ENCODE results near the gene MRC2. TPM values are rescaled to one million over a fixed set of nuclear protein-coding genes. Genes with fewer than 3 reads are reported as not detected.

The MRC2 gene
- total and polyA plus RNA-seq, 9 of the 15 experiments (the other 6 are each of a cell fraction or from before 2014, with no cell fraction given) = 0.28 to 11.5 (median 6.6) TPM

- Histone ChIP-seq H3K4me1 (replicated peaks in 1 of 2; ENCODE audit: control insufficient read depth in 2 of 2, insufficient read depth in 2 of 2, low read length in 2 of 2) (no peaks in the 10 kb centered on the region; a peak in 2 of 5 replicates), H3K36me3 (ENCODE audit: control insufficient read depth, insufficient read depth, low read length) (no peaks in the 10 kb centered on the region), H3K9me1 (ENCODE audit: control insufficient read depth, insufficient read depth, low read length) (no peaks in the 10 kb centered on the region), H3K27ac (ENCODE audit: extremely low read depth, low read depth, low read length) (no peak overlapping the region), H3K4me3 (no peak overlapping the region), H3K9me3 (replicated peaks; ENCODE audit: control insufficient read depth, insufficient read depth, low read depth, low read length) (no peaks in the 10 kb centered on the region), H4K20me1 (replicated peaks; ENCODE audit: control insufficient read depth, insufficient read depth, low read length) (no peaks in the 10 kb centered on the region), H3K9ac (ENCODE audit: insufficient read depth in 1 of 2, low read depth in 2 of 2, low read length in 2 of 2) (no peak overlapping the region), H3K4me2 (ENCODE audit: insufficient read depth, low read length) (no peak overlapping the region), H2AFZ (ENCODE audit: low read depth, low read length) (no peak overlapping the region), H3K79me2 (ENCODE audit: control insufficient read depth, insufficient read depth, low read length) (no peaks in the 10 kb centered on the region), H3K27me3 (ENCODE audit: control insufficient read depth in 2 of 2, insufficient read depth in 2 of 2, low read length in 2 of 2) (peaks cover 13 to 41% of the 10 kb centered on the region in 2 experiments; a peak in 3 of 5 replicates)
- DNase-seq (ENCODE audit: extremely low read depth in 1 of 4, low spot score in 3 of 4) = no peak
- in situ Hi-C loops (cut with MboI) (loop anchor here (25.0 kb wide), 1 partner anchor 240 kb away; the partner anchor contains the start of gene TANC2), intact Hi-C loops (cut with micrococcal nuclease) (no loop called here)
- FAIRE-seq = no peak
- CTCF ChIA-PET (ENCODE audit: low intra/inter-chr PET ratio) = no interaction called here
- no peak for ATAC-seq
- POLR2A ChIA-PET = interaction anchor here (0.7 to 0.9 kb wide), 2 partner anchors 8 to 56 kb away, joined by 4 read pairs; no protein-coding TSS in a partner anchor
- WGBS (ENCODE audit: insufficient coverage, low coverage, missing lambda C conversion rate) = 0% methylated on average over 1 of the region's 1 CpG
- BruUV-seq (replicated peaks) = no TSS peak
- TF ChIP-seq SRF (CRISPR knock-in tag; IDR thresholded peaks at IDR 0.05) (no peak), RNF2 (IDR thresholded peaks at IDR 0.05) (no peak), DIDO1 (tag; IDR thresholded peaks at IDR 0.05; ENCODE audit: low read depth) (no peak), PCBP2 (IDR thresholded peaks at IDR 0.05; ENCODE audit: low read depth, low read length, poor library complexity, severe bottlenecking) (no peak), ELK1 (CRISPR knock-in tag; IDR thresholded peaks at IDR 0.05) (no peak), POLR2AphosphoS2 (IDR thresholded peaks at IDR 0.05; ENCODE audit: low read length) (no peak), FOXO4 (CRISPR knock-in tag; IDR thresholded peaks at IDR 0.05) (no peak), ZNF431 (CRISPR knock-in tag; IDR thresholded peaks at IDR 0.05) (no peak), MLLT1 (IDR thresholded peaks at IDR 0.05) (no peak), ZNF354B (CRISPR knock-in tag; IDR thresholded peaks at IDR 0.05) (no peak), NR3C1 (CRISPR knock-in tag; IDR thresholded peaks at IDR 0.05) (no peak), FOXK1 (CRISPR knock-in tag; IDR thresholded peaks at IDR 0.05; ENCODE audit: borderline replicate concordance) (no peak), ZNF263 (CRISPR knock-in tag; IDR thresholded peaks at IDR 0.05; ENCODE audit: borderline replicate concordance) (no peak), SMAD3 (CRISPR knock-in tag; conservative IDR thresholded peaks at IDR 0.05) (no peak), FOS (IDR thresholded peaks at IDR 0.05; ENCODE audit: extremely low read depth, insufficient read length) (no peak), ELF2 (CRISPR knock-in tag; IDR thresholded peaks at IDR 0.05) (no peak), ZNF175 (CRISPR knock-in tag; IDR thresholded peaks at IDR 0.05; ENCODE audit: low read depth) (no peak)
These were observed 95.2 kb downstream of the MRC2 start for GRCh38 chr17:62722625-62723024.

Measured in K562 (cell line).